ENCODE measurements around the gene EDNRB.

- TF ChIP-seq CTCF (IDR thresholded peaks at IDR 0.05; ENCODE audit: low read length) = no peak
- TF ChIP-seq EZH2 (IDR thresholded peaks at IDR 0.05; ENCODE audit: borderline replicate concordance, low read length) = no peak
Measured at GRCh38 chr13:77952276-77952675, 33.6 kb upstream of the EDNRB start.
